Activated naive CD4-positive, alpha-beta T cell treated with anti-CD3 and anti-CD28 coated beads, Interleukin-2, amount 50 U/mL, for 16 hours (primary cell): ENCODE results near the gene SLC16A13.
A peak's percentile ranks its signal among the peaks of the same experiment; 100 is the strongest.
"Not testable (repeated sequence)": the region's sequence is repeated elsewhere in the genome, so short reads cannot be mapped to it uniquely, and the experiment has no call there.

Experiments used
- DNase-seq: peaks from one replicate; pipeline ENCODE4 v3.0.0-alpha.2; 2020

The SLC16A13 gene

GRCh38 chr17:7034955-7035590 is 742 bp upstream of the SLC16A13 start:
- peak; percentile 37 for DNase-seq

DNA sequence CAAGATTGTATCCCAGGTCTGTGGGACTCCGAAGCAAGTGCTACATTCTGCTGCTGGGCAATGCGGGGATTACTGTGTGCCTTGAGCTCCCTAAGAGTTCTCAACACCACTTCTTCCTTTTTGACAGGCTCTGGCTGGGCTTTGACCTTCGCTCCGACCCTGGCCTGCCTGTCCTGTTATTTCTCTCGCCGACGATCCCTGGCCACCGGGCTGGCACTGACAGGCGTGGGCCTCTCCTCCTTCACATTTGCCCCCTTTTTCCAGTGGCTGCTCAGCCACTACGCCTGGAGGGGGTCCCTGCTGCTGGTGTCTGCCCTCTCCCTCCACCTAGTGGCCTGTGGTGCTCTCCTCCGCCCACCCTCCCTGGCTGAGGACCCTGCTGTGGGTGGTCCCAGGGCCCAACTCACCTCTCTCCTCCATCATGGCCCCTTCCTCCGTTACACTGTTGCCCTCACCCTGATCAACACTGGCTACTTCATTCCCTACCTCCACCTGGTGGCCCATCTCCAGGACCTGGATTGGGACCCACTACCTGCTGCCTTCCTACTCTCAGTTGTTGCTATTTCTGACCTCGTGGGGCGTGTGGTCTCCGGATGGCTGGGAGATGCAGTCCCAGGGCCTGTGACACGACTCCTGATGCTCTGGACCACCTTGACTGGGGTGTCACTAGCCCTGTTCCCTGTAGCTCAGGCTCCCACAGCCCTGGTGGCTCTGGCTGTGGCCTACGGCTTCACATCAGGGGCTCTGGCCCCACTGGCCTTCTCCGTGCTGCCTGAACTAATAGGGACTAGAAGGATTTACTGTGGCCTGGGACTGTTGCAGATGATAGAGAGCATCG is 2.4 kb downstream of the SLC16A13 start:
- no peak for DNase-seq

DNA sequence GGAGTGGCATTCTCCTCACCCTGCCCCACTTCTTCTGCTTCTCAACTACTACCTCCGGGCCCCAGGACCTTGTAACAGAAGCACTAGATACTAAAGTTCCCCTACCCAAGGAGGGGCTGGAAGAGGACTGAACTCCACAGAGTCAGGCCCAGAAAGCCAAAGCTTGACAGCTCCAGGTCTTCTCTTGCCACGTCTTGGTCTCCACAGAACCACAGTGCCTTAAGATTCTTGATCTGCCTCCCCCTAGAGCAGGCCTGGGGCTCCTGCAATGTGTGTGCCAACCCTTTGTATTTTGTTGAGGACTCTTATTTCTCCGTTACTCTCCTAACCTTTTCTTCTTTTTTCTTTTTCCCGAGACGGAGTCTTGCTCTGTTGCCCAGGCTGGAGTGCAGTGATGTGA is 4.0 kb downstream of the SLC16A13 start:
- no peak for DNase-seq

DNA sequence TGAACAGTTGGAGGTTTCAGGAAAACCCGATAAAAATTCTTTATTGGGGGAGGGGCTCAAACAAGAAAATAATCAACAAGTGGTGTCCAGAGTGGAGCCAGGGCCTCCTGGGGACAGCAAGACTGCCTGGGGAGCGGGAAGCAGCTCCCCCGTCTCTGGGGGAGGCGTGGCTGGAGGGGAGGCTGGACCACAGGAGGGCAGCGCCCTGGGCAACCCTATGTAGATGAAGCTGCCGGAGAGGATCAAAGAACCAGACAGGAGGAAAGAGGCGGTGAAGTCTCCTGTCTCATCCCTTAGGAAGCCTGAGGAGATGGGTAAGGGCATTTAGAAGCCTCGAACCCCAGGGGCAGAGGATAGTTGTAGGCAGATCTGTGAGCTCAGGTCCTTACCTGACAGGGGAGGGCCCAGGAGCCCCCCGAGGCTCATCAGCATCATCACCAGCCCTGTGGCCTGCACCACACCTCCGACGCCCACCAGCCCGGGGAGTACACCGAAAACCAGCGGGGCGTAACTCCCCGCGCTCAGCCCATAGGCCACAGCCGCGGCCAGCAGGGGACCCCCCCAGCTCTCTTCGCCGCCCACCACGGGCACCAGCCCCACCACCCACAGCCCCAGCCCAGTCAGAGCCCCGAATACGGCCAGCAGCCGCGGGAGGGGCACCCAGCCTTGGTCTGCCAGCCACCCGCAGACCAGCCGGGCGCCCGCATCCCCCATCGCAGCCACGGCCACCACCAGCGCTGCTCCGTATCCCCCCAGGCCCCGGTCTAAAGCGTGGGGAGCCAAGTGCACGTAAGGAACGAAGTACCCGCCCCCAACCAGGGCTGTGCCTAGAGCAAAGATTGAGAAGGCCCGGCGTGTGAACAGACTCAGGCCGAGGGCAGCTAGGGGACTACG is 6.0 kb downstream of the SLC16A13 start:
- DNase-seq = peak; percentile 48

DNA sequence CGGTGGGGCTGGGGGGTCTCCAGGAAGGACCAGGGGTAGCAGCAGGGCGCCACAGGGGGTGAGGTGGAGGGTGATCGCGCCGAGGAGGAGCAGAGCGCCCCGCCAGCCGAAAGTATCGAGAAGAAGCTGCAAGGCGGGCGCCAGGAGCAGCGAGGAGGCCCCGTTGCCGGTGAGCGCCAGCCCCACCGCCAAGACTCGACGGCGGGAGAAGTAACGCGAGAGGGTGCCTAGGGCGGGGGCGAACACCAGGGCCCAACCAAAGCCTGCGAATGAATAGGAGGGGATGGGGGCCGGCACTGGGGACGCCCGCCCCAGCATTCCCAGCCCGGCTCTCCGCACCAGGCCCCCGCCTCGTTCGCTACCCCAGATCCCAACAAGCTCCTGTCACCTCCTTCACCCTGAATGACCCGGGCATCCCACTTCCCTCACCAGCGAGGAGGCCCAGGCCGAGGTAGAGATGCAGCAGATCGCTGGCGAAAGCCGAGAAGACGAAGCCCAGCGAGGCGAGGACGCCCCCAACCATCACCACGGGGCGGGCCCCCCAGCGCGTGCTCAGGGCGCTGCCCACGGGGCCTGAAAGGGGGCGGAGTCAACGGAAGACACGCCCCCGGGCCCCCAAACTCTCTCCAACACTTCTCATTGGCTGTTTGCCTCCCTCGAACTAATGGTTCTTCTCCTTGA is 6.8 kb downstream of the SLC16A13 start:
- peak; percentile 57 for DNase-seq

- DNase-seq = no peak
Observed at GRCh38 chr17:7043182-7043496, 7.3 kb downstream of the SLC16A13 start.

GRCh38 chr17:7043497-7044198 is 7.8 kb downstream of the SLC16A13 start, which contains the start of gene SLC16A11:
TSS of gene SLC16A11 (minus strand) at chr17:7044092. CDS start at chr17:7043513, 579 bp downstream.
- peak; percentile 55 for DNase-seq

GRCh38 chr17:7045492-7046126 is 9.8 kb downstream of the SLC16A13 start:
- DNase-seq = no peak

DNA sequence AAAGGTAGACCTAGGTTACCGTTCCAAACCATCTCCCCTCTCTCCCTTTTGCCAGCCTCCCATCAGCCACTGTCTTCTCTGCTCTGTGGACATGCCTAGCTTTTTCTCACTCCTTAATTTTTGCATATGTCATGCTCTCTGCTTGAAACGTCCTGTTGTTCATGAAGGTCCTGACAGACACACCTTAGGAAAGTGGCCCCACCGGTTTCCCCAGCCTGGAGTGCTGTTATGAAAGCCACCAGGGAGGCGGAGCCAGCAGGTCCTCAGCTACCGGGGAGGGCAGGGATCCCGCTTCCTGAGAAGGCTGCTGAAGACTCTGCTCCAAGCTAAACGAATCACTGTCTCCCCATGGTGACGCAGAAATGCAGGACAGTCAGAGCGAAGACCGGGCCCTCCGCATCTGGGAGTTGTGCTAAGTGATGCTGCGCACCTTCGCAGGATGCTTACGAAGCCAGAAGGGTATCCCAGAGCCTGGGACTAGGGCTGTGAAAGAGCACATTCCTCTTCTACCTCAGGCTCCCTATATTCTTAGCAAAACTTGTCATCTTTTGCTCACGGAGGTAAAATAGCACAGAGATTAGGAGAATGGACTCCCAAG is 10.4 kb downstream of the SLC16A13 start:
- DNase-seq = no peak

GRCh38 chr17:7046725-7047397 is 11.0 kb downstream of the SLC16A13 start:
- peak; percentile 67 for DNase-seq

- DNase-seq = no peak
Observed at GRCh38 chr17:7047566-7047965, 11.8 kb downstream of the SLC16A13 start.

DNA sequence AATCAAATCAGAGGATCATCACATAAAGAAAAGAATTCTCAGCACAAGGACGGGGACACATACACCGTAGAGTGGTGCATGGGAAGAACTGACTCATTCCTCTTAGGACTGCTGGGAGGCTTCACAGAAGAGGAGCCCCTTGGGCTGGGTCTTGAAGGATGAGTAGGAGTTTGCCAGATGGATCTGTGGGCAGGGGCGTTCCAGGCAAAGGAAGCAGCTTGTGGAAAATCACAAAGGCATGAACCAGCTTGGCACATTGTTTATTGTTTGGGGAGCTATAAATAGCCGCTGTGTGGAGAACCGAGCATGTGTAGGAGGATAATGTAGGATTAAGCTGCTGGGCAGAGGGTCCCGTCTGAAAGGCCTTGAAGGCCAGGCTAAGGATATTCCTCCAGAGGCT is 13.2 kb downstream of the SLC16A13 start:
- no peak for DNase-seq

- not testable (repeated sequence) for DNase-seq
Observed at GRCh38 chr17:7050583-7050982, 14.8 kb downstream of the SLC16A13 start.

GRCh38 chr17:7056386-7056785 is 20.6 kb downstream of the SLC16A13 start:
- no peak for DNase-seq

DNA sequence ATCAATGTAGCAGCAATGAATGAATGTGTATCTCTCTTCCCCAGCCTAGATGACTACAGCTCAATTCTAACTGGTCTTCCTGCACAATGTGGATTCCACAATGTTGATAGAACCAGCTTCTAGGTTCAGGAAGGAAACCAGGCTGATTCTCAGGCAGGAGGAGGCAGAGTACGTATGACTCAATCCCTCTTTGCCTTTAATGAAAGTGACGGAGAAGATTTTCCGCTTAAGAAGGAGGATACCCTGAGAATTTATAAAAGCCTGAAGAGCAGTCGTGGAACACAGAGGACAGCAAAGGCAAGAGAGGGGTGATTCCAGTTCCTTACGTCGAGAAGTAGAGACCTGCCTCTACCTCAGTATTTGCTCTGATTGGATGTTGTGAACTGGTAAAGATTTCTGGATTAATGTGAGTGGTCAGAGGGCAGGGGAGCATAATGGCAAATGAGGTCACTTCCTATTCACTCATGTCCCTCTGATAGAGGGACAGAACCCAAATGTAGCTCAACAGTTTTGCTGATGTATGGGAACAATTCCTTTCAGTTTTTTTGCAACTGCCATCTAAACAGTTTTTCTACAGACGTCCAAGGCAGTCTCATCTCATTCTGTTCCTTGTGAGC is 23.1 kb downstream of the SLC16A13 start:
- DNase-seq = no peak

DNA sequence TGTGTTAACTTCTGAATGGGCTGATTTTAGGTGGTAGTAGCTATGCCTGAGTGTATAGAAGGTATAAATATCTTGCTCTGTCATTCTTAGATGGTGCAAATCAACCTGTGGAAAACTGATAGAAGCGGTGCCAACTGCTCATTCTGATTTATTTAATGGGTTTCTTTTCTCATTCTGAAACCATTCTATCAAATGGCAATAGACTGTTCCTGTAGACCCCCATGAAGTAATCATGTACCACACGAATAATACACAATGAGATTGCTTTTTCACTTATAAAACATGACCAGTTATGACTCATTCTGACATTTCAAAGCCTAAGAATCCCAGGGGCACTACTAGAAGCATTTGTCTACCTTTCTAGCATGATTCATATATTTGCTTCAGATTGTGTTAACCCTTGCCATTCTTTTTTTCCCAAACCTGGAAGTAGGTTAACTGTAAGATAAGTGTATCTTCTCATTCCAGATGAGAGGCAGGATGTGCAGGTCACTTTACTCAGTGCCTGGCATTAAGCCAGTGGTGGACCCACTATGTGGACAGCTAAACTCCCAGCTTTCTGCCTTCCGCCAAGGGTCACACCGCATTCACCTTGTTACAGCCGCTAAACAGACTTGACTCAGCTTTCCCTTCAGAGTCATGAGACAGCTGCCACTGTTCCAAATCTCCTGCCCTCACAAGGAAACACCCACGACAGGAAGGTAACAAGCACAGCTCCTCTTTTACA is 24.5 kb downstream of the SLC16A13 start:
- peak; percentile 63 for DNase-seq

GRCh38 chr17:7063518-7064094 is 27.8 kb downstream of the SLC16A13 start:
- DNase-seq = no peak

DNA sequence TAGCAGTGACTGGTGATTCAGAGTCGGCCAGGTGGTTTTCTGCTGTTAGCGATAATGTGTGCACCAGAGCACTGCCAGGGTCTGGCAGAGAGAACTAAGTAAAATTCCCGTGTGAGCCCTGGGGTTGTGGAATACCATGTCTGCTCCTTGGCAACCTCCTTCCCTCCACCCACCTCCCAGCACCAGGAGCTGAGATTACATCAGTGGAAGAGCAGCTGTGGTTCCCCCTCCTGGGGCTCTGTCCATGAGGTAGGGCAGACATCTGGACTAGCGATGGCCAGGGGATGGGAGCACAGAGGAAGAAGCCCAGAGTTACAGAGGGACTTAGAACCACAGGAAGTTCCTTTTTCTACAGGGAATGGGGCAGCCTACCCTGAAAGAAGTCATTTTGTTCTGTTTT is 28.4 kb downstream of the SLC16A13 start:
- DNase-seq = no peak

DNA sequence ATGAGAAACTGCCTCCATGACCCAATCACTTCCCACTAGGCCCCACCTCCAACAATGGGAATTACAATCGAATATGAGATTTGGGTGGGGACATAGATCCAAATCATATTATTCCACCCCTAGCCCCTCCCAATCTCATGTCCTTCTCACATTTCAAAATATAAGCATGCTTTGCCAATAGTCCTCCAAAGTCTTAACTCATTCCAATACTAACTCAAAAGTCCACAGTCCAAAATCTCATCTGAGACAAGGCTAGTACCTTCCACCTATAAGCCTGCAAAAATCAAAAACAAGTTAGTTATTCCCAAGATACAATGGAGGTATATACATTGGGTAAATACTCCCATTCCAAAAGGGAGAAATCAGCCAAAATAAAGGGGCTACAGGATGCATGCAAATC is 31.4 kb downstream of the SLC16A13 start:
- no peak for DNase-seq
